ENCODE results near the gene LCN15. TPM values are rescaled to one million over a fixed set of nuclear protein-coding genes. Genes with fewer than 3 reads are reported as not detected.
A peak's percentile ranks its signal among the peaks of the same experiment; 100 is the strongest.
"Not testable (repeated sequence)": the region's sequence is repeated elsewhere in the genome, so short reads cannot be mapped to it uniquely, and the experiment has no call there.

The LCN15 gene
- total RNA-seq, 4 donors from 2014 or later = 6.4 to 11.9 TPM; not detected in 2

DNA sequence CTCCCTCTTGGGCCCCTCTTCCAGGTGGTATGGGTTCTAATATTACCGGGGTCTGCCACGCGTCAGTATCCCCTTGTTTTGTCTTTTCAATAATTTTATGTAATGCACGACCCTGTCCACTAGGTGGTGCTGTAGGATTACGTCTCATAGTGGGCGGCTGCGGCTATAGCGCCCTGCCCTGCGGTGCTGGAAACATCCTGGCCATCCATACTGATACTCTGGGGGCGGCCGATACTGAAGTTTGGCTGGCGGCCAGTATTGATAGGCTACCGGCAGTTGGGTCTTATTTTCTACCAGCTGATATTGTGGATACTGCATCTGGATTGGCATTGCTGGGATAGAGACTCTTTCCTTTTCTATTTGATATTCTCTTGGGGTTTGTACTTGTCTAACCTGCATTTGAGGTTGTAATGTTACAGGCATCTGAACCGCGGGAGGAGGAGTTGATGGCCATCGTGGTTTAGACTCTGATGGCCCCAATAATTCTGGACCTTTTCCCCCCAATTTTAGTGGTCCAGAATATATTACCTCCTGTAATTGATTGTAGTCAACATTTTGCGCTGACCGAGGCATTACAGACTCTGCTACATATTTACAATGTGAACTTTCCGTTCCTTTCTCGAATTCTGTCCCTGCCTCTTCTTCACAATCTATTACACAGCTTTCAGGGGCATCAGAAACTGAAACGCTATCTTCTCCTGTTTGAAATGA, 23.5 kb upstream of the LCN15 start:
- in situ Hi-C loops (cut with MboI; ENCODE audit: low pct_ligation_motif_present in 1 of 4, low pct_unique_long_range_greater_than_20kb in 1 of 4, low sequenced_read_pairs in 3 of 4) = loop anchor here (10.0 to 25.0 kb wide), 3 partner anchors 247 to 257 kb away; partner anchors contain the start of genes FUT7 (in 3 of the 4), NPDC1 (in 3 of the 4) and ABCA2 (in 2 of the 4)

GRCh38 chr9:136786983-136787382, 22.7 kb upstream of the LCN15 start:
- H3K9me3 ChIP-seq, H3K27me3 ChIP-seq, H3K36me3 ChIP-seq, H3K4me3 ChIP-seq: not testable (repeated sequence)
- intact Hi-C loops (cut with DNase I; ENCODE audit: low total_unique reads) (loop anchor here (2.0 kb wide), 1 partner anchor 248 kb away; no protein-coding TSS in a partner anchor), in situ Hi-C loops (cut with MboI; ENCODE audit: low pct_ligation_motif_present in 1 of 4, low pct_unique_long_range_greater_than_20kb in 1 of 4, low sequenced_read_pairs in 3 of 4) (loop anchor here (10.0 to 25.0 kb wide), 3 partner anchors 248 to 258 kb away; partner anchors contain the start of genes FUT7 (in 3 of the 4), NPDC1 (in 3 of the 4) and ABCA2 (in 2 of the 4))
- DNase-seq = peak; percentile 45
- WGBS, 2 donors (ENCODE audit: low coverage in 1 of 2) = 17 to 29% methylated on average over 4 of the region's 4 CpGs
- peaks cover 14 to 38% (median 27%) of the 10 kb centered on the region in 4 donors for H3K4me1 ChIP-seq
- peak overlapping the region in 1 of 4 donors; percentile 95 for H3K27ac ChIP-seq

More for the DNA sequence above, 23.5 kb upstream of the LCN15 start:
- 10 to 28% methylated on average over 8 to 21 of the region's 21 CpGs for WGBS, 2 donors (ENCODE audit: low coverage in 1 of 2)
- H3K27ac ChIP-seq = peak overlapping the region; percentile 95 to 99 (median 96)
- TF ChIP-seq EP300 (IDR thresholded peaks at IDR 0.05; ENCODE audit: low read depth) (no peak), CTCF (IDR thresholded peaks at IDR 0.05) (peak; percentile 85 to 94 (median 89))
- peaks cover 19 to 46% (median 36%) of the 10 kb centered on the region in 4 donors for H3K4me1 ChIP-seq
- intact Hi-C loops (cut with DNase I; ENCODE audit: low total_unique reads) = loop anchor here (2.0 kb wide), 1 partner anchor 247 kb away; no protein-coding TSS in a partner anchor
- DNase-seq = peak; percentile 77
- no peaks in the 10 kb centered on the region for H3K36me3 ChIP-seq
- peak overlapping the region in 2 of 4 donors; percentile 7 to 33 for H3K4me3 ChIP-seq
- H3K27me3 ChIP-seq = no peaks in the 10 kb centered on the region
- H3K9me3 ChIP-seq = no peaks in the 10 kb centered on the region

- H3K27me3 ChIP-seq = no peaks in the 10 kb centered on the region
- DNase-seq = no peak
- intact Hi-C loops (cut with DNase I; ENCODE audit: low total_unique reads) = loop anchor here (2.0 kb wide), 1 partner anchor 248 kb away; no protein-coding TSS in a partner anchor
- H3K9me3 ChIP-seq = no peaks in the 10 kb centered on the region
- 63% methylated on average over 10 of the region's 10 CpGs; no CpG with 5 or more reads in 1 of the 2 donors for WGBS, 2 donors (ENCODE audit: low coverage in 1 of 2)
- TF ChIP-seq POLR2A (IDR thresholded peaks at IDR 0.05) = no peak
- TF ChIP-seq POLR2AphosphoS5 (IDR thresholded peaks at IDR 0.05) = no peak
- TF ChIP-seq CTCF (IDR thresholded peaks at IDR 0.05) = no peak
- no peak for TF ChIP-seq EP300 (IDR thresholded peaks at IDR 0.05; ENCODE audit: low read depth)
- in situ Hi-C loops (cut with MboI; ENCODE audit: low pct_ligation_motif_present in 1 of 4, low pct_unique_long_range_greater_than_20kb in 1 of 4, low sequenced_read_pairs in 3 of 4) = loop anchor here (10.0 to 25.0 kb wide), 3 partner anchors 248 to 258 kb away; partner anchors contain the start of genes FUT7 (in 3 of the 4), NPDC1 (in 3 of the 4) and ABCA2 (in 2 of the 4)
- H3K4me1 ChIP-seq = peaks cover 14 to 33% (median 22%) of the 10 kb centered on the region in 4 donors
- H3K27ac ChIP-seq = peak overlapping the region in 1 of 4 donors; percentile 95
- H3K36me3 ChIP-seq = no peaks in the 10 kb centered on the region
- H3K4me3 ChIP-seq = no peak overlapping the region
Measured at GRCh38 chr9:136786451-136786850, 22.1 kb upstream of the LCN15 start.

DNA sequence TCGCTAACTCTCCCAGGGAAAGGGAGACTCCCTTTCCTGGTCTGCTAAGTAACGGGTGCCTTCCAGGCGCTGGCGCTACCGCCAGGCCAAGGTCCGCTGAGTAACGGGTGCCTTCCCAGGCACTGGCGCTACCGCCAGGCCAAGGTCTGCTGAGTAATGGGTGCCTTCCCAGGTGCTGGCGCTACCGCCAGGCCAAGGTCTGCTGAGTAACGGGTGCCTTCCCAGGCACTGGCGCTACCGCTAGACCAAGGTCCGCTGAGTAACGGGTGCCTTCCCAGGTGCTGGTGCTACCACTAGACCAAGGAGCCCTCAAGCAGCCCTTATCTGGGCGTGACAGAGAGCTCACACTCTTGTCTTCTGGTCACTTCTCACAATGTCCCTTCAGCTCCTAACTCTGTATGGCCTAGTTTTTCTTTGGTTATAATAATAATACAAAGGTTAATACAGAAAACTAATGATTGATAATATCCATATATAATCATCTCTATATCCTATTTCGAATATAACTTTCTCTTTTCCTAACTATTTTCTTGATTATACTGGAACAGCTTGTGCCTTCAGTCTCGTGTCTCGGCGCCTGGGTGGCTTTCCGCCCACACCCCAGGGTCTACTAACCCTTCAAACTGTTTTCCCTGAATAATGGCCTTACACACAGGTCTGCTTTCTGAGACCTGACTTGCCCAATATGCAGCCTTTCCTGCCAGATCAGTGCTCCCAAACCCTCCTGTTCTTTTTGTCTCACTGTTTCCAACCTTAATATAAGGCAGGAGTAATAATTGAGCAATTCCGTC, 21.4 kb upstream of the LCN15 start:
- WGBS, 2 donors (ENCODE audit: low coverage in 1 of 2) = 67 to 77% methylated on average over 6 to 19 of the region's 23 CpGs

More for the DNA sequence above, 21.4 kb upstream of the LCN15 start:
- intact Hi-C loops (cut with DNase I; ENCODE audit: low total_unique reads) (loop anchor here (2.0 kb wide), 1 partner anchor 249 kb away; no protein-coding TSS in a partner anchor), in situ Hi-C loops (cut with MboI; ENCODE audit: low pct_ligation_motif_present in 1 of 4, low pct_unique_long_range_greater_than_20kb in 1 of 4, low sequenced_read_pairs in 3 of 4) (loop anchor here (10.0 to 25.0 kb wide), 3 partner anchors 249 to 259 kb away; partner anchors contain the start of genes FUT7 (in 3 of the 4), NPDC1 (in 3 of the 4) and ABCA2 (in 2 of the 4))
- peaks cover 14 to 33% (median 21%) of the 10 kb centered on the region in 4 donors for H3K4me1 ChIP-seq
- not testable (repeated sequence) for H3K9me3 ChIP-seq, H3K27me3 ChIP-seq, H3K27ac ChIP-seq, H3K4me3 ChIP-seq, H3K36me3 ChIP-seq
- peak; percentile 9 for DNase-seq

Data from transverse colon (tissue), 4 donors.